HEK293T (cell line): ENCODE results near the gene THSD4.
A peak's percentile ranks its signal among the peaks of the same experiment; 100 is the strongest.

Experiments used
- CTCF ChIA-PET: fragments of 350-600 bp; formaldehyde crosslinking; extraction: SDS; loops from one replicate; lab custom pipeline; 2021; ENCODE audit warnings: antibody characterized with exemption, inconsistent platforms; lab: Yijun Ruan, JAX
- POLR2A ChIA-PET: fragments of 350-600 bp; formaldehyde crosslinking; extraction: SDS; loops from one replicate; lab custom pipeline; 2020; ENCODE audit warnings: antibody characterized with exemption, inconsistent platforms; lab: Yijun Ruan, JAX
- DNase-seq: peaks from one replicate; pipeline ENCODE4 v3.0.0; 2012; ENCODE audit warnings: mixed read lengths; ENCODE audit errors: extremely low spot score
- ARNT ChIP-seq: fragments of 450-650 bp; IDR thresholded peaks from 2 replicates; pipeline ENCODE4 v1.6.1; 2017; ENCODE audit warnings: mild to moderate bottlenecking
- BHLHE40 ChIP-seq: fragments of 450-650 bp; IDR thresholded peaks from 2 replicates; pipeline ENCODE4 v1.6.1; 2016; ENCODE audit warnings: mild to moderate bottlenecking, moderate library complexity, borderline replicate concordance
- CTBP1 ChIP-seq: fragments of 450-650 bp; IDR thresholded peaks from 2 replicates; pipeline ENCODE4 v1.6.1; 2016; ENCODE audit warnings: borderline replicate concordance
- ELF4 ChIP-seq: fragments of 450-650 bp; IDR thresholded peaks from 2 replicates; pipeline ENCODE4 v1.6.1; 2017; ENCODE audit warnings: antibody characterized with exemption
- FOXA1 ChIP-seq: fragments of 450-650 bp; IDR thresholded peaks from 2 replicates; pipeline ENCODE4 v1.6.1; 2016; ENCODE audit warnings: mild to moderate bottlenecking
- FOXK2 ChIP-seq: fragments of 450-650 bp; IDR thresholded peaks from 2 replicates; pipeline ENCODE4 v1.6.1; 2016; ENCODE audit warnings: mild to moderate bottlenecking
- FOXM1 ChIP-seq: fragments of 450-650 bp; IDR thresholded peaks from 2 replicates; pipeline ENCODE4 v1.6.1; 2017; ENCODE audit warnings: mild to moderate bottlenecking, borderline replicate concordance
- HDGF ChIP-seq: fragments of 450-650 bp; IDR thresholded peaks from 2 replicates; pipeline ENCODE4 v1.6.1; 2017; ENCODE audit warnings: antibody characterized with exemption, borderline replicate concordance
- L3MBTL2 ChIP-seq: fragments of 450-650 bp; conservative IDR thresholded peaks from 2 replicates; pipeline ENCODE4 v1.6.1; 2016; ENCODE audit warnings: mild to moderate bottlenecking
- LEF1 ChIP-seq: fragments of 450-650 bp; IDR thresholded peaks from 2 replicates; pipeline ENCODE4 v1.6.1; 2017; ENCODE audit warnings: mild to moderate bottlenecking, borderline replicate concordance
- NFRKB ChIP-seq: fragments of 450-650 bp; IDR thresholded peaks from 2 replicates; pipeline ENCODE4 v1.6.1; 2016; ENCODE audit warnings: mild to moderate bottlenecking, moderate library complexity
- SP1 ChIP-seq: fragments of 450-650 bp; IDR thresholded peaks from 2 replicates; pipeline ENCODE4 v1.6.1; 2017
- SUZ12 ChIP-seq: fragments of 450-650 bp; IDR thresholded peaks from 2 replicates; pipeline ENCODE4 v1.6.1; 2016; ENCODE audit warnings: mild to moderate bottlenecking
- TARDBP ChIP-seq: fragments of 450-650 bp; IDR thresholded peaks from 2 replicates; pipeline ENCODE4 v1.6.1; 2016
- ZNF384 ChIP-seq: fragments of 450-650 bp; IDR thresholded peaks from 2 replicates; pipeline ENCODE4 v1.6.1; 2016
- TF ChIP-seq, protein P1 (sequence below): fragments of 450-650 bp; IDR thresholded peaks from 2 replicates; pipeline ENCODE4 v1.6.1; 2016

THSD4 gene

DNA sequence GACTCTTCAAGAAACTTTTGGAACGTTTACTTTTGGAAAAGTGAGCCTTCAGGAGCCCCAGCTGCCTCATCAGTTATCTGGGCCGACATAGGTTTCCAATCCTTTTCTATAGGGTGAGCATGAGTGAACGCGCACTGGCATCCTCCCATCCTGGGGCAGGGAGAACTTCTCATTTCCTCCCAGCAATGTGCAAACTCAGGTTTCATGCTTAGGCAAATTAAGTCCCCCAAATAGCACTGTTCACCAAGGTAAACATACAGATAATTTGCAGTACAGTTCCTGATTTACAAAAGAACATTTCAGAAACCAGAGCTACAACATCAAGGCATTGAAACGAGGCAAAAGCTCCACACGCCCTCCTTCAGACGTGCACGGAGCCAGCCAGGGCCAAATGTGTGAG, 361.6 kb downstream of the THSD4 start:
- CTCF ChIA-PET = interaction anchor here (0.6 to 1.5 kb wide), 2 partner anchors 8 to 1073 kb away, joined by 3 to 6 read pairs; no protein-coding TSS in a partner anchor
- TF ChIP-seq LEF1 (no peak), FOXM1 (no peak), CTBP1 (no peak), HDGF (no peak), SP1 (no peak), NFRKB (no peak), ELF4 (no peak), ZNF384 (no peak), SUZ12 (no peak), FOXA1 (no peak), FOXK2 (no peak), ARNT (no peak), BHLHE40 (no peak), L3MBTL2 (no peak), TARDBP (no peak)
- TF ChIP-seq, protein P1, sequence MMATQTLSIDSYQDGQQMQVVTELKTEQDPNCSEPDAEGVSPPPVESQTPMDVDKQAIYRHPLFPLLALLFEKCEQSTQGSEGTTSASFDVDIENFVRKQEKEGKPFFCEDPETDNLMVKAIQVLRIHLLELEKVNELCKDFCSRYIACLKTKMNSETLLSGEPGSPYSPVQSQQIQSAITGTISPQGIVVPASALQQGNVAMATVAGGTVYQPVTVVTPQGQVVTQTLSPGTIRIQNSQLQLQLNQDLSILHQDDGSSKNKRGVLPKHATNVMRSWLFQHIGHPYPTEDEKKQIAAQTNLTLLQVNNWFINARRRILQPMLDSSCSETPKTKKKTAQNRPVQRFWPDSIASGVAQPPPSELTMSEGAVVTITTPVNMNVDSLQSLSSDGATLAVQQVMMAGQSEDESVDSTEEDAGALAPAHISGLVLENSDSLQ = no peak
- no peak for DNase-seq
- POLR2A ChIA-PET = no interaction called here

DNA sequence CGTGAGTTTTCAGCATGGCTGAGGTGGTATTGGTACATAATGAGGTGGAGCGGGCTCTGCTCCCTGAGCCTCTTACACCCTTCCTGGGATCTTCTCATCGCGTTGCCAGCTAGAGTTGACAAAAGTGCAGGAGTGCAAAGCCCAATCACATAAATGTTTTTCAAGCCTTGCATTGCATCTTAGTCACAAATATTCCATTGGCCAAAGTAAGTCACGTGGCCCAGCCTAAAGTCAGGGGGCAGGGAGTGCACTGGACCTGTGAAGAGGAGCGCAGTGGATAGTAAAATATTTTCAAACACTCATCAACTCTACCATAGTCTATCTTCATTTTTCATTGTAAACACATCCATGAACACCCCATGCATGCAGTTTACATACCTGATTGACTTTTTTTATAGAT, 365.3 kb downstream of the THSD4 start:
- CTCF ChIA-PET = no interaction called here
- no peak for TF ChIP-seq L3MBTL2
- no peak for TF ChIP-seq TARDBP
- TF ChIP-seq FOXK2 = no peak
- TF ChIP-seq, protein P1 = no peak
- TF ChIP-seq HDGF = no peak
- no peak for TF ChIP-seq FOXM1
- TF ChIP-seq FOXA1 = no peak
- TF ChIP-seq BHLHE40 = no peak
- no peak for TF ChIP-seq SUZ12
- TF ChIP-seq LEF1 = no peak
- no peak for TF ChIP-seq CTBP1
- no peak for TF ChIP-seq SP1
- no peak for TF ChIP-seq ELF4
- TF ChIP-seq ARNT = no peak
- no peak for TF ChIP-seq ZNF384
- TF ChIP-seq NFRKB = no peak
- POLR2A ChIA-PET = no interaction called here
- DNase-seq = no peak

DNA sequence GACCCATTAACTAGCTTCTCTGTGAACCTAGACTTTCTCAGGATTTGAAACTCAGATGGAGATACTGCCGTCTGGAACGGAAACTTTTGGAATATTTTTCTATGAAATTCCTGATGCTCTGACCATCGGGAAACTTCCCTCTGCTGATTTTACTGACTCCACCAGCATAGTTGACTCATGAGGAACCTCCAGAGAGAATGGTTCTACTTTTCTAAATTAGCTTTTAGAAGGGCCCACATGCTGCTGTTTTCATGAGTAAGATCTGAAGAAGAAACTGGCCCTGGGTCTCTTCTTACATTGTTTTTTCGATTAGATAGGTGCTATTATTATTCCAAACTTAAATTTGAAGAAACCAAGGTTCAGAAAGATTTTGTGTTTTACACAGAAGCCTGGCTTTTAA, 368.8 kb downstream of the THSD4 start:
- DNase-seq = no peak
- POLR2A ChIA-PET = interaction anchor here (0.6 kb wide), 1 partner anchor 148 kb away, joined by 3 read pairs; no protein-coding TSS in a partner anchor
- no peak for TF ChIP-seq FOXM1
- no peak for TF ChIP-seq CTBP1
- no peak for TF ChIP-seq SUZ12
- TF ChIP-seq LEF1 = no peak
- CTCF ChIA-PET = interaction anchor here (0.6 to 2.2 kb wide), 2 partner anchors 8 to 82 kb away, joined by 3 to 6 read pairs; no protein-coding TSS in a partner anchor

DNA sequence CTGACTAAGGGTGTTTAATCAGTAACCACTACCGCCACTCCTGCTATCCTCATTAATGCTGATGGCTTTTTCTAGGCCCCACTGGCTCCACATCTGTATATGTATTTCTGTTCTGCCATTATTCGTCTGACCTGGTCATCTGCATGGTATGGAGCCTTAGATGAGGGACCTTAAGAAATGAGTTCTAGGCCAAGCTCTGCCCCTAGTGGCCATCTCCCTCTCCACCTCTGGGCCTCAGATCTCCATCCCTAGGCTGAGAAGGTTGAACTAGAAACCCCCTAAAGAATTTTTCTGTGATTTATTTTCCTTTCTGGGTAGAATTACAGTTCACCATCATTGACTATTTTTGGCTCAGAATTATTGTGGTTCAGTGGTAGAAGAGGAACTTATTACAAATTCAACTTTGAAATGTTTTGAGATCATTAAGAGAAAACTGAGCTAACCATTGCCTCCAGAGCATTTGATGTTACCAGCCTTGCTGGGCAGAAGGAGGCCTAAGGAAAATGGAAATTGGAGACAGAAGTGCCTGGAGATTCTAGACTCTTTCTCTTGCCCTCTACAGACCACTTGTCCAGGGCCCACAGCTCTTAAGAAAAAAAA, 369.9 kb downstream of the THSD4 start:
- POLR2A ChIA-PET = no interaction called here
- CTCF ChIA-PET = interaction anchor here (0.5 to 2.2 kb wide), 8 partner anchors 9 to 287 kb away, joined by 3 to 12 read pairs (median 4); no protein-coding TSS in a partner anchor
- peak; percentile 48 for DNase-seq
- TF ChIP-seq SUZ12 (no peak), TARDBP (no peak)

DNA sequence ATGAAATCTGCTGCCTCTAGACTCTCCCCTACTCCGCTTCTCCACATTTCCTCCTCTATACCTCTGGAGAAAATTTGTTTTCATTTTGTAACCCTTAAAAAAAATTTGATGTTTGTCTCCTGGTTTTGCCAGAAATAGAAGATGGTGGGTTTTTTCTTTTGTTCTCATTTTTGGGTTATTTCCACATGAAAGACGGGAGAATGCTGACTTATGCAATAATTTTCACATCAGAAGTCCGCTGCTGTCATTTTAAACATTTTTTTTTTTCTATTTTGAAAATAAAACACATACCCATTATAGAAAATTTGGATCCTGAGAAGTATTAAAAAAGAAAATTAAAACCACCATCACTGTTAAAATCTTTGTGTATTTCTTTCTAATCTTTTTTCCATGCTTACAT, 374.3 kb downstream of the THSD4 start:
- no peak for DNase-seq
- TF ChIP-seq, protein P1 = no peak
- no peak for TF ChIP-seq HDGF
- no peak for TF ChIP-seq FOXM1
- no peak for TF ChIP-seq ZNF384
- CTCF ChIA-PET = no interaction called here
- POLR2A ChIA-PET = no interaction called here

DNA sequence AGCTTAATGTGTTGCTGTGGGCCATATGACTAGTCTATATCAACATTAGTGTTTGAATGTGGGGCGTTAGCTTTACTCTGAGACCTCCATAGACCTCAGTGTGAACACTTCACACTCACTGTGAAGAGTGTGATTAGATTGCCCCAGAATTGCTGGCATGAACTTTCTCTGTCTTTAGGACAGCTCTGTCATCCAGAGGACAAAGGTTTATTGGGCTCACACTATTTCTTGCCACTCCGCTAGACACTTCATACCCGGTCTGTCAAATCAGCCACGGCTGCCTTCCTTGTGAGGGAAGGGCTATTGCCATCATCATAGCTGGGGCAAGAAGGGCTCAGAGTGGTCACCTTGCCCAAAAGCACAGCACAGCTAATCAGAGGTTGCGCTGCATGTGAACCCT, 378.3 kb downstream of the THSD4 start:
- ChIA-PET CTCF (interaction anchor here (2.0 kb wide), 1 partner anchor 8 kb away, joined by 7 read pairs; no protein-coding TSS in a partner anchor), POLR2A (no interaction called here)
- TF ChIP-seq SP1 = no peak
- TF ChIP-seq, protein P1 = no peak
- TF ChIP-seq HDGF = no peak
- TF ChIP-seq SUZ12 = no peak
- TF ChIP-seq FOXM1 = no peak
- TF ChIP-seq TARDBP = no peak
- no peak for TF ChIP-seq L3MBTL2
- no peak for TF ChIP-seq BHLHE40
- TF ChIP-seq LEF1 = no peak
- no peak for TF ChIP-seq FOXK2
- TF ChIP-seq ZNF384 = no peak
- TF ChIP-seq ARNT = no peak
- no peak for TF ChIP-seq CTBP1
- no peak for DNase-seq
